ENCODE data around the gene HMGN1.

The HMGN1 gene

DNA sequence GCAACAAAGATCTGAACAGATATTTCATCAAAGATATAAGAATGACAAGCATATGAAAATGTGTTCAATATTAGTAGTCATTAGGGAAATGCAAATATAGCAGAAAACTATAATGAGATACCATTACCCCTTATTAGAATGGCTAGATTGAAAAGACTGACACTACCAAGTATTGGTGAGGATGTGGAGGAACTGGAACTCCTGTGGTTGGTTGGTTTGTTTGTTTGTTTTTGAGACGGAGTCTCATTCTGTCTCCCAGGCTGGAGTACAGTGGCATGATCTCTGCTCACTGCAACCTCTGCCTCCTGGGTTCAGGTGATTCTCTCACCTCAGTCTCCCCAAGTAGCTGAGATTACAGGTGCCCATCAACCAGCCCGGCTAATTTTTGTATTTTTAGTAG lies 18.9 kb upstream of the HMGN1 start:
- Histone ChIP-seq H3K4me3 (ENCODE audit: low read length) (no peak overlapping the region), H3K9me3 (ENCODE audit: insufficient read depth, low read depth, low read length) (no peaks in the 10 kb centered on the region), H3K4me1 (ENCODE audit: insufficient read depth, low read length) (no peaks in the 10 kb centered on the region), H3K27ac (ENCODE audit: low read depth, low read length) (no peak overlapping the region), H3K27me3 (ENCODE audit: insufficient read depth, low read length) (no peaks in the 10 kb centered on the region), H3K9ac (ENCODE audit: low read depth, low read length) (no peak overlapping the region), H3K36me3 (ENCODE audit: insufficient read depth, low read length) (no peaks in the 10 kb centered on the region)
- 88% methylated on average over 2 of the region's 2 CpGs for WGBS

DNA sequence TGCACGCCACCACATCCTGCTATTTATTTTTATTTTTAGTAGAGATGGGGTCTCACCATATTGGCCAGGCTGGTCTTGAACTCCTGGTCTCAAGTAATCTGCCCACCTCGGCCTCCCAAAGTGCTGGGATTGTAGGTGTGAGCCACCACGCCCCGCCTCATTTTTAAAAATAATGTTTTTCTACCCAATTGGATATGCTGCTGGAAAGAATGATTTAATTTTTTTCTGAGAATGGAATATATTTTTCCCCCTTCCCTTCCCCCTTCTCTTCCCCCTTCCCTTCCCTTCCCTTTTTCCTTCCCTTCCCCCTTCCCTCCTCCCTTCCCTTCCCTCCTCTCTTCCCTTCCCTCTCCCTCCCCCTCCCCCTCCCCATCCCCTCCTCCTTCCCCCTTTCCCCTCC lies 17.7 kb upstream of the HMGN1 start:
- no peak overlapping the region for H3K9ac ChIP-seq (ENCODE audit: low read depth, low read length)
- H3K27ac ChIP-seq (ENCODE audit: low read depth, low read length): no peak overlapping the region
- no peak overlapping the region for H3K4me3 ChIP-seq (ENCODE audit: low read length)
- WGBS: 98% methylated on average over 4 of the region's 4 CpGs
- H3K4me1 ChIP-seq (ENCODE audit: insufficient read depth, low read length): no peaks in the 10 kb centered on the region
- H3K36me3 ChIP-seq (ENCODE audit: insufficient read depth, low read length): no peaks in the 10 kb centered on the region
- H3K9me3 ChIP-seq (ENCODE audit: insufficient read depth, low read depth, low read length): no peaks in the 10 kb centered on the region
- no peaks in the 10 kb centered on the region for H3K27me3 ChIP-seq (ENCODE audit: insufficient read depth, low read length)

DNA sequence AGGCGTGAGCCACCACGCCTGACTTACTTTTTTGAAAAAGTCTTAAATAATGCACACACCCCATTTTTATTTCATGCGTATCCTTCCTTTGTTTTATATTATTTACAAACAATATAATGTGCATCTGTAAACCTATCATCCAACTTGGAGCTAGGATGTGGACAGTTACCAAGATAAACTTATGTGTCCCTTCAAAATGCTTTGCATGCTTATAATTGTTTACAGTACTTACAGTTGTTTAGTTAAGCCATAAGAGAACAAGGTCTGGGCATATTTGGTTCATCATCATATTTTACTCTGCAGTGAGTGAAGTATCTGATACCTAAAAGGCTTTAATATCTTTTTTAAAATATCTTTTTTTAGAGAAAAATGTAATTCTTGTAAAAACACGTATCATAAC lies 16.1 kb upstream of the HMGN1 start:
- Histone ChIP-seq H3K27me3 (ENCODE audit: insufficient read depth, low read length) (no peaks in the 10 kb centered on the region), H3K9me3 (ENCODE audit: insufficient read depth, low read depth, low read length) (no peaks in the 10 kb centered on the region), H3K4me3 (ENCODE audit: low read length) (no peak overlapping the region), H3K36me3 (ENCODE audit: insufficient read depth, low read length) (no peaks in the 10 kb centered on the region), H3K9ac (ENCODE audit: low read depth, low read length) (no peak overlapping the region), H3K27ac (ENCODE audit: low read depth, low read length) (no peak overlapping the region), H3K4me1 (ENCODE audit: insufficient read depth, low read length) (no peaks in the 10 kb centered on the region)
- 92% methylated on average over 3 of the region's 4 CpGs for WGBS

DNA sequence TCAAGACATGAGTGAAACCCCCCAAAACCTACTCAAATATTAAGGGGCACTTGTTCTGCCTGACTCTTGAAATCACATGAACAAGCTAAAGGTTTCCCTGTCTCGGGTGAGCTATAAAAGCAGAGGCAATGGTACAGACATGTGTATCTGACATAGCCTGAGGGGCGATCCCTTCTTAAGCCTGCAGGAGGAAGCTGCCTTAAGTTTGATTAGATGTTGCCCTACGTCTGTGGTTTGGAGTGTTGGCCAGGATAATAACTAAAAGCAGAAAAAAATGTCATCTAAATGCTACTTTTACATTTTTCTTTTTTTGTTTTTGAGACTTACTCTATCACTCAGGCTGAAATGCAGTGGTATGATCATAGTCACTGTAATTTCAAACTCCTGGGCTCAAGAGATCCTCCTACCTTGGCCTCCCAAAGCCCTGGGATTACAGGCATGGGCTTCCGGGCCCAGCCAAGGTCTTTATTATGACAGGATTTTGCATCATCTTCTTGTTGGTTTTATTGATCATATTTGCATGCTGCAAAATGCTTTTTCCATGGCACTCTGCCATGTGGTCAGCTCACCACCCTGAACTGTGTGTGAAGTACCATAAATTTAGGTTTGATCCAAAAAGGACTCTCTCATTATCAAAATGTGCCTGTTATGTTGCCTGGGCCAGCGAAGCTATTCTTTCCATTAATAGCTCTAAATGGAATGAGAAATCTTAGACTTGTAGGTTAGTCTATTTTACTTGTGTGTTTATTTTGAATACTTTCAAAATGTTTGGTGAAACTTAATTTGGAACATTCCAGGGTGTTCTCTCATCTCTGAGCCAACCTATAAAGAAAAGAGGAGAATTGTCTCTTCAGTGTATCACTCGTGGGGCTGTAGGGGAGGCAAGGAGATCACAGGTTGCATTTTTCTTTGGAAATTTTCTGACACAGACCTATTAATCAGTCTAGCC lies 15.0 kb upstream of the HMGN1 start:
- Histone ChIP-seq H3K4me1 (ENCODE audit: insufficient read depth, low read length) (no peaks in the 10 kb centered on the region), H3K27ac (ENCODE audit: low read depth, low read length) (no peak overlapping the region), H3K4me3 (ENCODE audit: low read length) (no peak overlapping the region), H3K27me3 (ENCODE audit: insufficient read depth, low read length) (no peaks in the 10 kb centered on the region), H3K9me3 (ENCODE audit: insufficient read depth, low read depth, low read length) (no peaks in the 10 kb centered on the region), H3K36me3 (ENCODE audit: insufficient read depth, low read length) (no peaks in the 10 kb centered on the region), H3K9ac (ENCODE audit: low read depth, low read length) (no peak overlapping the region)
- 86% methylated on average over 6 of the region's 6 CpGs for WGBS

DNA sequence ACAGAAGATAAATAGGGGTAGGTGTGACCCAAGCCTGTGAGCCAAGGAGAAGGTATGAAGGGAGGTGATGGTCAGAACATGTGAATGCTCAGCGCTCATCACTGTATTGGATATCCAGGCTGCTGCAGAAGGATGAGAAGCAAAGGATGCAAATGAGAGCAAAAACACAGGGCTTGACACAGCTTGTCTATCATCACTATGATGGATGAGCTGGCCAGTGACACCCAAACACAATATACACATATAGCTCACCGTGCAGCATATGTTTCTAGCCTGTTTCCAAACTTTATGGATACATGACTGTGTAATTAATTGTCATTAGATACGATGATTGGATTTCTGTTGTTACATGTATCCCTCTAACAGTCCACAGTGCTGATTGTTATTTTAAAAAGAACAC lies 13.8 kb upstream of the HMGN1 start:
- 94% methylated on average over 3 of the region's 3 CpGs for WGBS
- Histone ChIP-seq H3K4me1 (ENCODE audit: insufficient read depth, low read length) (no peaks in the 10 kb centered on the region), H3K9me3 (ENCODE audit: insufficient read depth, low read depth, low read length) (no peaks in the 10 kb centered on the region), H3K9ac (ENCODE audit: low read depth, low read length) (no peak overlapping the region), H3K27ac (ENCODE audit: low read depth, low read length) (no peak overlapping the region), H3K27me3 (ENCODE audit: insufficient read depth, low read length) (no peaks in the 10 kb centered on the region), H3K36me3 (ENCODE audit: insufficient read depth, low read length) (no peaks in the 10 kb centered on the region), H3K4me3 (ENCODE audit: low read length) (no peak overlapping the region)

DNA sequence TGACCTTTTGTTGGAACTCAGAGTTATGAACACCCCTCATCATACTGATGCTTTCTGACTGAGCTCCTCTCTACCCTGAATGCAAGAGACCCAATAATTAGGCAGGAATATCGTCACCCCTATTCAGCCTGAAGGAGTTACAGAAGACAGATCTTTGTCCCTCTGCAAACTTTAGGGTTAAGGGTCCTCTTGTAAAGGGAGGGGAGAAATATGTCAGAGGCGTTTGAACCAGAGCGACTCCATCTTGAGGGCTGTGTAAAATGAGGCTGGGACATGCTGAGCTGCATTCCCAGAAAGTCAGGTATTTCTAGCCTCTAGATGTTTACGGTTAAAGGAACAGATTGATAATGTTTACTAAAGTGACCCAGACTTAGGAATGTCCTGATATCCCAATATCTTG lies 10.5 kb upstream of the HMGN1 start:
- H3K9ac ChIP-seq (ENCODE audit: low read depth, low read length): no peak overlapping the region
- WGBS: 92% methylated on average over 4 of the region's 4 CpGs
- no peak overlapping the region for H3K27ac ChIP-seq (ENCODE audit: low read depth, low read length)
- H3K9me3 ChIP-seq (ENCODE audit: insufficient read depth, low read depth, low read length): no peaks in the 10 kb centered on the region
- no peak overlapping the region for H3K4me3 ChIP-seq (ENCODE audit: low read length)
- no peaks in the 10 kb centered on the region for H3K36me3 ChIP-seq (ENCODE audit: insufficient read depth, low read length)
- no peaks in the 10 kb centered on the region for H3K27me3 ChIP-seq (ENCODE audit: insufficient read depth, low read length)
- no peaks in the 10 kb centered on the region for H3K4me1 ChIP-seq (ENCODE audit: insufficient read depth, low read length)

DNA sequence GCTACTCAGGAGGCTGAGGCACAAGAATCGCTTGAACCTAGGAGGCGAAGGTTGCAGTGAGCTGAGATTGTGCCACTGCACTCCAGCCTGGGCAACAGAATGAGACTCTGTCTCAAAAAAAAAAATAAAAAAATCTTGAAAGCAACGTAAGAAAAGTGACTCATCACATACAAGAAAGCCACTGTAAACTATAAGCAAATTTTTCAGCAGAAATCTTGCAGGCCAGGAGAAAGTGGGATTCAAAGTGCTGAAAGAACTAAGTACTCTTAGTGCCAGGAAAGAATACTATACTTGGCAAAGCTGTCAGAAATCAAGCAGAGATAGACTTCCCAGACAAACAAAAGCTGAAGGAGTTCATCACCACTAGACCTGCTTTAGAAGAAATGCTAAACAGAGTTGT lies 4.4 kb upstream of the HMGN1 start:
- Histone ChIP-seq H3K9ac (ENCODE audit: low read depth, low read length) (no peak overlapping the region), H3K9me3 (ENCODE audit: insufficient read depth, low read depth, low read length) (no peaks in the 10 kb centered on the region), H3K36me3 (ENCODE audit: insufficient read depth, low read length) (no peaks in the 10 kb centered on the region), H3K4me3 (ENCODE audit: low read length) (no peak overlapping the region), H3K27ac (ENCODE audit: low read depth, low read length) (no peak overlapping the region), H3K4me1 (ENCODE audit: insufficient read depth, low read length) (0 out of 2 replicates have a peak, but pooled peaks cover 5% of the 10 kb centered on the region), H3K27me3 (ENCODE audit: insufficient read depth, low read length) (no peaks in the 10 kb centered on the region)
- 87% methylated on average over 3 of the region's 3 CpGs for WGBS

DNA sequence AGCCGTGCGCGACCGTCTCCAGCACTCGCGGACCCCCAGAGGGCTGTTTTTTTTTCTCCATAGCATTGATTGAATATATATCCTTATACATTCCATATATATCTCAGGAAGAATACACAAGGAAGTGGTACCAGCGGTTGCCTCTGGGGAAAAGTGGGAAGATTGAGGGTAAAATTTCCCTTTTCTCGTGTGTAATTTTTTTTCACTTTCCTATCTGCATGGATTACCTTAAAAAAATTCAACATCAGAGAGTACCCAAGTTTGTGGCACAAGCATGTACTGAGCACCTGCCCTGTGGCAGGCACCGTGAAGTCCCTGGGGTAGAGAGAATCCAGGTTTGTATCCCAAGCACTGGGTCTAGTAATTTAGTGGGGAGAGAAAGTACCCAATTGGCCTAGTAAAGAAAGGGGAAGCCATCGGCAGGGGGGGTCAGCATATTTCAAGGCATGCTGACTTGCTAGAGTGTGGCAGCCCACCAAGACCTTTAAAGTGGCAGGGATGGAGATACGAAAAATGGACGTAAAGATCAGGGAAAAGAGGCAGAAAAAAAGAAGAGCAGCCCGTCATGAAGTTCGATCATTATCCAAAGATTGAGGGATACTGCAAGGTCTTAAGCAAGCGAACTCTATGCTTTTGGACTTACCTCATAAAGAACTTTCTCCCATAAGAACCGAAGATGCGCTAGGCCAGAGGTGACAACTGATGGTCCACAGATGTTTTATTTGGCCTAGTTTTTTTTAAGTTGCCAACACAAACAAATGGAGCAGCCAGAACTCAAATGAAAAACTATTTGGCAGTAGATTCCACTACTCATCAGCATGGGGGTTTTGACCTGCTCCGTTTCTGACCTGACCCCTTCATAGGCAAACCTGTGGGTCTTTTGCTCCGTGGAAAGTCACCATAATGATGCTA lies 1.5 kb upstream of the HMGN1 start:
- peak overlapping the region; percentile 71 for H3K4me3 ChIP-seq (ENCODE audit: low read length)
- H3K9me3 ChIP-seq (ENCODE audit: insufficient read depth, low read depth, low read length): no peaks in the 10 kb centered on the region
- H3K27ac ChIP-seq (ENCODE audit: low read depth, low read length): peak overlapping the region; percentile 75
- H3K36me3 ChIP-seq (ENCODE audit: insufficient read depth, low read length): peaks cover 26% of the 10 kb centered on the region
- WGBS: 87% methylated on average over 18 of the region's 19 CpGs
- H3K27me3 ChIP-seq (ENCODE audit: insufficient read depth, low read length): no peaks in the 10 kb centered on the region
- peak overlapping the region; percentile 75 for H3K9ac ChIP-seq (ENCODE audit: low read depth, low read length)
- peaks cover 22% of the 10 kb centered on the region for H3K4me1 ChIP-seq (ENCODE audit: insufficient read depth, low read length)

DNA sequence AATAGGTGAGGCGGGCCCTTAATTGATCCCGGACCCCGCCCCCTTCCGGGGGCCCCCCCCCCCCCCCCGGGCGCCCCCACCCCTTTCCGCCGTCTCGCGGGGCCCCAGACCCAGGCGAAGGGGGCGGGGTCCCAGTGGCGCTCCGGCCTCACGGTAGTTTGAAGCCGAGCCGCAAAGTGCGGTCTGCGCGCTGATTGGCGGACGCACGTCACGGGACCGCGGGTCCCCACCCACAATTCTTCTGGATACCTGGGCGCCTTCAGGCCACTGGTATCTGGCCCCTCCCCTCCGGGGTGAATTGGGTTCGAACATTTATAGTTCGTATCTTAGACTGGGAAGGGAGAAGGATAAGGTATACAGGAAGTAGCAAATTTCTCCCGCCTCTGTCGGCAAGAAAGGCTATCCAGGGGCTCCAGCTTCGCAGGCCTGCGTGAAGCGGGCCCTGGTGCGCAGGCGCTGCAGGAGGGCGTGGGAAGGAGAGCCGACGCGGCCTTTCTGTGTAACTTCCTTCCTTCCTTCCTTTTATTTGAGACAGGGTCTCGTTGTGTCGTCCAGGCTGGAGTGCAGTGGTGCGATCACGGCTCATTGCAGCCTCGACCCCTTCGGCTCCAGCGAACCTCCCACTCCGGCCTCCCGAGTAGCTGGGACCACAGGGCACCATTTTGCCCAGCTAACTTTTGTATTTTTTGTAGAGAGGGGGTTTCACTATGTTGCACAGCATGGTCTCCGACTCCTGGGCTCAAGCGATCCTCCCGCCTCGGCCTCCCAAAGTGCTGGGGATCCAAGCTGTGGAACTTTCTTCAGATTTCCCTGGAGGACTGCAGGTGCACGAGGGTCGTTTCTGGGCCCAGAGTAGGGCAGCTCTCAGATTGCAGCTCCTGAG lies 564 bp upstream of the HMGN1 start:
- peak overlapping the region; percentile 75 for H3K27ac ChIP-seq (ENCODE audit: low read depth, low read length)
- peak overlapping the region; percentile 71 for H3K4me3 ChIP-seq (ENCODE audit: low read length)
- H3K4me1 ChIP-seq (ENCODE audit: insufficient read depth, low read length): peaks cover 26% of the 10 kb centered on the region
- H3K36me3 ChIP-seq (ENCODE audit: insufficient read depth, low read length): peaks cover 35% of the 10 kb centered on the region
- 15% methylated on average over 56 of the region's 56 CpGs for WGBS
- H3K27me3 ChIP-seq (ENCODE audit: insufficient read depth, low read length): no peaks in the 10 kb centered on the region
- peak overlapping the region; percentile 75 for H3K9ac ChIP-seq (ENCODE audit: low read depth, low read length)
- no peaks in the 10 kb centered on the region for H3K9me3 ChIP-seq (ENCODE audit: insufficient read depth, low read depth, low read length)

DNA sequence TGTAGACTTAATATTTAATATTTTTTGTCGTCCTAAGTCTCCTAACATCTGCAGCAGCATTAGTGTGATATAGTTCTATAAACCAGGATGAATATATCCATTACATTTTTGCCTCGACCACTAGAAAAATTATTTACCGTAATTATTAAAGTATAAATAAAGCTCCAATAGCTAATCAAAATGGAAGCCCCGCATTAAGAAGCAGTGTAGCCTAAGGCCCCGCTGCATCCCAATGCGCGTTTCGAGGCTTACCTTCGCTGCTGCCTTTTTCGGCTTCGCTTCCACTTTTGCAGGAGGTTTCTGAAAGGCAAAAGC lies 891 bp downstream of the HMGN1 start:
- WGBS: under 1% methylated on average over 8 of the region's 11 CpGs
- Histone ChIP-seq H3K4me1 (ENCODE audit: insufficient read depth, low read length) (peaks cover 29% of the 10 kb centered on the region), H3K9me3 (ENCODE audit: insufficient read depth, low read depth, low read length) (no peaks in the 10 kb centered on the region)

More for the DNA sequence above, 891 bp downstream of the HMGN1 start:
- H3K4me3 ChIP-seq (ENCODE audit: low read length): peak overlapping the region; percentile 93
- H3K36me3 ChIP-seq (ENCODE audit: insufficient read depth, low read length): peaks cover 50% of the 10 kb centered on the region
- H3K9ac ChIP-seq (ENCODE audit: low read depth, low read length): peak overlapping the region; percentile 98
- peak overlapping the region; percentile 96 for H3K27ac ChIP-seq (ENCODE audit: low read depth, low read length)
- H3K27me3 ChIP-seq (ENCODE audit: insufficient read depth, low read length): no peaks in the 10 kb centered on the region

Measured in HUES64 (cell line).